NT2/D1 (cell line): ENCODE data around the gene SALL3.

Experiments used
- YY1 ChIP-seq: IDR thresholded peaks from 2 replicates; pipeline ENCODE4 v1.6.1; 2011; ENCODE audit not compliant: insufficient read length, insufficient read depth
- ZNF274 ChIP-seq: IDR thresholded peaks from 2 replicates; pipeline ENCODE4 v1.6.1; 2011; ENCODE audit warnings: mild to moderate bottlenecking, low read depth, low read length

DNA sequence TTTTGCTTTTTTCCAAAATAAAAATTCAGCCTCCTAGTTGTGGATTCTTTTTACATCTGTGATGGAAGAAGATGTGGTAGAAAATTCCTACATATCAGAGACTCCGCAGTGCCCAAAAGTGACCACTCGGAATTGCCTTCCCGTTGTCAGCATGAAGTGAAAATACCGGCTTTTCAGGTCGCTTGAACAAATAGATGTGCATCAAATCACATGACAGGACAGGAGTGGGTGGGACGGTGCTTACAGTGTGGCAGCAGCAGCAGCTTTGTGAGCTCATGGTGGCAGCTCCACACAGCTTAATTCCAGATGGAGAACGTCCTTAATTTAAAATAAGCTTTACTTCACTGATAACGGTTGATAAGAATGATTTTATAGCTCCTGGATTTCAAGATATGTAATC is 20.3 kb downstream of the SALL3 start:
- TF ChIP-seq YY1 (no peak), ZNF274 (no peak)
